ENCODE measurements around the gene INS. TPM values are rescaled to one million over a fixed set of nuclear protein-coding genes. Genes with fewer than 3 reads are reported as not detected.

Gene INS
- total RNA-seq, 1 experiment from 2014 or later: not detected

GRCh38 chr11:2132246-2132645 is 28.8 kb downstream of the INS start:
- ChIA-PET CTCF (no interaction called here), POLR2A (ENCODE audit: low non-redundant PET) (no interaction called here)
- Histone ChIP-seq H3K27ac (ENCODE audit: low read depth, low read length, poor library complexity, severe bottlenecking) (no peak overlapping the region), H3K27me3 (replicated peaks; ENCODE audit: insufficient read depth, low read depth, low read length, poor library complexity) (peaks cover 10% of the 10 kb centered on the region), H3K36me3 (ENCODE audit: insufficient read depth, low read length, poor library complexity, severe bottlenecking) (no peaks in the 10 kb centered on the region), H3K4me1 (ENCODE audit: insufficient read depth, low read length, poor library complexity, severe bottlenecking) (no peaks in the 10 kb centered on the region), H3K9me3 (ENCODE audit: low read depth, low read length, poor library complexity, severe bottlenecking) (no peaks in the 10 kb centered on the region), H3K4me3 (ENCODE audit: low read depth, low read length, poor library complexity, severe bottlenecking) (no peak overlapping the region)
- TF ChIP-seq CTCF (conservative IDR thresholded peaks at IDR 0.05; ENCODE audit: low read depth, low read length): no peak
- no peak for TF ChIP-seq EZH2 (IDR thresholded peaks at IDR 0.05; ENCODE audit: borderline replicate concordance, low read depth, low read length, poor library complexity, severe bottlenecking)
- DNase-seq (ENCODE audit: low spot score): no peak
- intact Hi-C loops (cut with micrococcal nuclease; ENCODE audit: unreplicated experiment): no loop called here
- no TSS peak for BruUV-seq (replicated peaks)

- no peaks in the 10 kb centered on the region for H3K4me1 ChIP-seq (ENCODE audit: insufficient read depth, low read length, poor library complexity, severe bottlenecking)
- ChIA-PET POLR2A (ENCODE audit: low non-redundant PET) (no interaction called here), CTCF (no interaction called here)
- H3K27ac ChIP-seq (ENCODE audit: low read depth, low read length, poor library complexity, severe bottlenecking): no peak overlapping the region
- H3K36me3 ChIP-seq (ENCODE audit: insufficient read depth, low read length, poor library complexity, severe bottlenecking): no peaks in the 10 kb centered on the region
- H3K4me3 ChIP-seq (ENCODE audit: low read depth, low read length, poor library complexity, severe bottlenecking): no peak overlapping the region
- DNase-seq (ENCODE audit: low spot score): no peak
- BruUV-seq (replicated peaks): no TSS peak
- peaks cover 4% of the 10 kb centered on the region for H3K27me3 ChIP-seq (replicated peaks; ENCODE audit: insufficient read depth, low read depth, low read length, poor library complexity)
- intact Hi-C loops (cut with micrococcal nuclease; ENCODE audit: unreplicated experiment): no loop called here
- no peaks in the 10 kb centered on the region for H3K9me3 ChIP-seq (ENCODE audit: low read depth, low read length, poor library complexity, severe bottlenecking)
- TF ChIP-seq CTCF (conservative IDR thresholded peaks at IDR 0.05; ENCODE audit: low read depth, low read length): no peak
- no peak for TF ChIP-seq EZH2 (IDR thresholded peaks at IDR 0.05; ENCODE audit: borderline replicate concordance, low read depth, low read length, poor library complexity, severe bottlenecking)
Measured at GRCh38 chr11:2131371-2132236, 29.4 kb downstream of the INS start.

GRCh38 chr11:2130881-2131352 is 30.1 kb downstream of the INS start:
- no peak for DNase-seq (ENCODE audit: low spot score)
- ChIA-PET POLR2A (ENCODE audit: low non-redundant PET) (no interaction called here), CTCF (no interaction called here)
- H3K36me3 ChIP-seq (ENCODE audit: insufficient read depth, low read length, poor library complexity, severe bottlenecking): no peaks in the 10 kb centered on the region
- BruUV-seq (replicated peaks): no TSS peak
- intact Hi-C loops (cut with micrococcal nuclease; ENCODE audit: unreplicated experiment): no loop called here
- H3K4me3 ChIP-seq (ENCODE audit: low read depth, low read length, poor library complexity, severe bottlenecking): no peak overlapping the region
- no peaks in the 10 kb centered on the region for H3K4me1 ChIP-seq (ENCODE audit: insufficient read depth, low read length, poor library complexity, severe bottlenecking)
- H3K9me3 ChIP-seq (ENCODE audit: low read depth, low read length, poor library complexity, severe bottlenecking): no peaks in the 10 kb centered on the region
- H3K27me3 ChIP-seq (replicated peaks; ENCODE audit: insufficient read depth, low read depth, low read length, poor library complexity): peaks cover 3% of the 10 kb centered on the region
- TF ChIP-seq CTCF (conservative IDR thresholded peaks at IDR 0.05; ENCODE audit: low read depth, low read length) (no peak), EZH2 (IDR thresholded peaks at IDR 0.05; ENCODE audit: borderline replicate concordance, low read depth, low read length, poor library complexity, severe bottlenecking) (no peak)
- H3K27ac ChIP-seq (ENCODE audit: low read depth, low read length, poor library complexity, severe bottlenecking): no peak overlapping the region
